OCI-LY7 (cell line): ENCODE results near the gene GET4. TPM values are rescaled to one million over a fixed set of nuclear protein-coding genes. Genes with fewer than 3 reads are reported as not detected.

Experiments
- BruUV-seq: library from RNA; stranded (reverse); fragments of 400-500 nt; replicated peaks from 2 replicates; lab custom pipeline; 2021; lab: Mats Ljungman, UMichigan
- CTCF ChIA-PET: fragments of 300-600 bp; sonication (Branson Sonifier 250); formaldehyde crosslinking; loops from one replicate; lab custom pipeline; 2022; ENCODE audit warnings: antibody characterized with exemption; ENCODE audit not compliant: unreplicated experiment; lab: Charles Lee
- POLR2A ChIA-PET: fragments of 300-600 bp; sonication (Branson Sonifier 250); formaldehyde crosslinking; loops from one replicate; lab custom pipeline; 2022; ENCODE audit warnings: antibody characterized with exemption; lab: Charles Lee
- DNase-seq: peaks from one replicate; pipeline ENCODE4 v3.0.0-alpha.2; 2015; ENCODE audit warnings: low spot score
- H2AFZ ChIP-seq: fragments of 200-600 bp; sonication (generic), shearing (Covaris generic); 2 replicates; pipeline ENCODE4 v1.6.1; 2014; ENCODE audit warnings: mild to moderate bottlenecking, antibody characterized with exemption, low read length, moderate library complexity
- H3K27ac ChIP-seq: fragments of 200-600 bp; sonication (generic); 2 replicates; pipeline ENCODE4 v1.5.1; 2014; ENCODE audit warnings: mixed run types, low read depth, mild to moderate bottlenecking, moderate library complexity, low read length, inconsistent platforms; ENCODE audit not compliant: poor library complexity, severe bottlenecking
- H3K36me3 ChIP-seq: fragments of 200-600 bp; sonication (generic); 2 replicates; pipeline ENCODE4 v1.6.1; 2014; ENCODE audit warnings: mild to moderate bottlenecking, antibody characterized with exemption, low read length, moderate library complexity, mixed read lengths; ENCODE audit not compliant: insufficient read depth
- H3K4me1 ChIP-seq: fragments of 200-600 bp; sonication (generic); 2 replicates; pipeline ENCODE4 v1.5.1; 2014; ENCODE audit warnings: mild to moderate bottlenecking, low read length; ENCODE audit not compliant: insufficient read depth, poor library complexity, severe bottlenecking
- H3K4me2 ChIP-seq: fragments of 200-600 bp; sonication (generic); 2 replicates; pipeline ENCODE4 v1.6.1; 2014; ENCODE audit warnings: mild to moderate bottlenecking, low read length
- H3K4me3 ChIP-seq: fragments of 200-600 bp; sonication (generic); 2 replicates; pipeline ENCODE4 v1.5.1; 2014; ENCODE audit warnings: mild to moderate bottlenecking, low read depth, low read length; ENCODE audit not compliant: poor library complexity, severe bottlenecking
- H3K79me2 ChIP-seq: fragments of 200-600 bp; sonication (generic); 2 replicates; pipeline ENCODE4 v1.6.1; 2016; ENCODE audit warnings: low read depth, mild to moderate bottlenecking, low read length, moderate library complexity, mixed read lengths; ENCODE audit not compliant: insufficient read depth
- H3K9me2 ChIP-seq: fragments of 200-600 bp; sonication (generic); 2 replicates; pipeline ENCODE4 v1.6.1; 2016; ENCODE audit warnings: mild to moderate bottlenecking, low read length, mixed read lengths; ENCODE audit not compliant: insufficient read depth
- H3K9me3 ChIP-seq: fragments of 200-600 bp; sonication (generic); 2 replicates; pipeline ENCODE4 v1.6.1; 2014; ENCODE audit warnings: mild to moderate bottlenecking, mixed run types, low read length, mixed read lengths
- H4K20me1 ChIP-seq: fragments of 200-600 bp; sonication (generic); 2 replicates; pipeline ENCODE4 v1.6.1; 2014; ENCODE audit warnings: mild to moderate bottlenecking, antibody characterized with exemption, low read length, moderate library complexity, mixed read lengths; ENCODE audit not compliant: insufficient read depth
- EZH2phosphoT487 ChIP-seq: fragments of 200-600 bp; sonication (generic); IDR thresholded peaks from 2 replicates; pipeline ENCODE4 v1.6.1; 2018; ENCODE audit warnings: low read depth, borderline replicate concordance, mild to moderate bottlenecking, mixed run types, antibody characterized with exemption, low read length, moderate library complexity, mixed read lengths
- intact Hi-C: fragments of 100-400 bp; cut with micrococcal nuclease; formaldehyde crosslinking; loops from one replicate; pipeline ENCODE4 v1.10.0; 2022; ENCODE audit not compliant: unreplicated experiment
- total RNA-seq, 2 experiments: library from RNA; depleted of rRNA in 1 of 2; stranded (reverse); fragments of >200 nt in 1 of 2; shearing (Covaris generic) in 1 of 2; gene quantifications; 2 replicates each; pipeline ENCODE4 v1.2.3, GENCODE V29; 2014 to 2022
- TF ChIP-seq, protein P1 (sequence below): fragments of 200-600 bp; sonication (generic); conservative IDR thresholded peaks from 2 replicates; pipeline ENCODE4 v1.5.1; 2014; ENCODE audit warnings: mild to moderate bottlenecking, antibody characterized with exemption, low read length, moderate library complexity, mixed read lengths

The GET4 gene
- total RNA-seq, 2 experiments from 2014 or later, result 46.3 to 54.5 TPM

DNA sequence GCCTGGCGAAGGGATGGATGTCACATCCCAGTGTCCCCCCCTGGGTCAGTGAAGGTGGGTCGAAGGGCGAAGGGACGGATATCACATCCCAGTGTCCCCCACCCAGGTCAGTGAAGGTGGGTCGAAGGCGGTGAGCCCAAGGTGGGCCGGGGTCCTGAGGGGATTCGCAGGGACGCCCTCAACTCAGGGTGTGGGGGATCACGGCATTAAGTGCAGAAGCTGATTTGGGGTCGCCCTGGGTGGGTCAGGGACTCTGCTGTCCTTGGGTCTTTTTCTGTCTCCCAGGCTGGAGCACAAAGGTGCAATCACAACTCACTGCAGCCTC is 56.3 kb downstream of the GET4 start:
- CTCF ChIA-PET, result no interaction called here
- Histone ChIP-seq H3K4me3 (no peak overlapping the region), H3K36me3 (no peaks in the 10 kb centered on the region), H3K27ac (no peak overlapping the region), H3K9me2 (no peaks in the 10 kb centered on the region), H3K79me2 (no peaks in the 10 kb centered on the region), H3K4me2 (no peak overlapping the region), H2AFZ (no peak overlapping the region), H3K9me3 (no peaks in the 10 kb centered on the region), H3K4me1 (no peaks in the 10 kb centered on the region), H4K20me1 (no peaks in the 10 kb centered on the region)
- intact Hi-C loops, result no loop called here
- BruUV-seq, result no TSS peak
- no peak for DNase-seq
- TF ChIP-seq, protein P1, sequence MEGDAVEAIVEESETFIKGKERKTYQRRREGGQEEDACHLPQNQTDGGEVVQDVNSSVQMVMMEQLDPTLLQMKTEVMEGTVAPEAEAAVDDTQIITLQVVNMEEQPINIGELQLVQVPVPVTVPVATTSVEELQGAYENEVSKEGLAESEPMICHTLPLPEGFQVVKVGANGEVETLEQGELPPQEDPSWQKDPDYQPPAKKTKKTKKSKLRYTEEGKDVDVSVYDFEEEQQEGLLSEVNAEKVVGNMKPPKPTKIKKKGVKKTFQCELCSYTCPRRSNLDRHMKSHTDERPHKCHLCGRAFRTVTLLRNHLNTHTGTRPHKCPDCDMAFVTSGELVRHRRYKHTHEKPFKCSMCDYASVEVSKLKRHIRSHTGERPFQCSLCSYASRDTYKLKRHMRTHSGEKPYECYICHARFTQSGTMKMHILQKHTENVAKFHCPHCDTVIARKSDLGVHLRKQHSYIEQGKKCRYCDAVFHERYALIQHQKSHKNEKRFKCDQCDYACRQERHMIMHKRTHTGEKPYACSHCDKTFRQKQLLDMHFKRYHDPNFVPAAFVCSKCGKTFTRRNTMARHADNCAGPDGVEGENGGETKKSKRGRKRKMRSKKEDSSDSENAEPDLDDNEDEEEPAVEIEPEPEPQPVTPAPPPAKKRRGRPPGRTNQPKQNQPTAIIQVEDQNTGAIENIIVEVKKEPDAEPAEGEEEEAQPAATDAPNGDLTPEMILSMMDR, result no peak
- no peak for TF ChIP-seq EZH2phosphoT487
- POLR2A ChIA-PET, result no interaction called here

DNA sequence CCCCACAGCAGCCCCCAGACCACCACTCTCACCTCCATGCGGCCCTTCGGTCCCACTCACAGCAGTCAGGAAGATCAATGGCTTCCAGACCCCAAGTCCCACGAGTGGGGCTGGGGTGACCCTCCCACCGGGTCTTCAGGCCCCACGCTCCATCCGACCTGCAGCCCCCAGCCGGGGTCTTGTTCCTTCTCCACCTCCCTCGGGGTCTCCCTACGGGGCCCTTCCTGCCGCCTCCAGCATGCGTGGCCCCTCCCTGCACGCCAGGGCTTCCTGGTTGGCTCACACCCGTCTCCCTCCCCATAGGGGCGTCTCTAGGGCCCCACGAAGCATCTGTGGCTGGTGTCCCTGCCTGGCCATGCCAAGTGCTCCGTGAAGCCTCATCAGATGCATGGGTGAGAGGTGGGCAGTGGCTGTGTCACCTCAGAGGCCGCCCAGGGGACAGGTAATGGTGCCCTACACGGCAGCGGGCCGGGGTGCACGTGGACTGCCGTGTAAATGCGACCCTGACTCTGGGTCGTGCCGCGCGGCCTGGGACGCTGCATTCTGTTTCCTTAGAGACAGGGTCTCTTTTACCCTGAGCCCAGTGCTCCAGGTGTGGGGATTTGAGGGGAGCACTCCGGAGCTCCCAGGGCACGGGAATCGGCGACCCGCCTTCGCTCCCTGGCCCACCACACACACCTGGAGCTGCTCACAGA is 58.3 kb downstream of the GET4 start:
- no peaks in the 10 kb centered on the region for H3K4me1 ChIP-seq
- POLR2A ChIA-PET, result no interaction called here
- no peak overlapping the region for H2AFZ ChIP-seq
- no peaks in the 10 kb centered on the region for H3K36me3 ChIP-seq
- intact Hi-C loops, result no loop called here
- no peak overlapping the region for H3K27ac ChIP-seq
- H3K4me2 ChIP-seq, result no peak overlapping the region
- CTCF ChIA-PET, result no interaction called here
- BruUV-seq, result no TSS peak
- H4K20me1 ChIP-seq, result no peaks in the 10 kb centered on the region
- H3K9me2 ChIP-seq, result no peaks in the 10 kb centered on the region
- no peaks in the 10 kb centered on the region for H3K9me3 ChIP-seq
- DNase-seq, result no peak
- H3K4me3 ChIP-seq, result no peak overlapping the region
- TF ChIP-seq EZH2phosphoT487, result no peak
- TF ChIP-seq, protein P1, result no peak
- no peaks in the 10 kb centered on the region for H3K79me2 ChIP-seq

DNA sequence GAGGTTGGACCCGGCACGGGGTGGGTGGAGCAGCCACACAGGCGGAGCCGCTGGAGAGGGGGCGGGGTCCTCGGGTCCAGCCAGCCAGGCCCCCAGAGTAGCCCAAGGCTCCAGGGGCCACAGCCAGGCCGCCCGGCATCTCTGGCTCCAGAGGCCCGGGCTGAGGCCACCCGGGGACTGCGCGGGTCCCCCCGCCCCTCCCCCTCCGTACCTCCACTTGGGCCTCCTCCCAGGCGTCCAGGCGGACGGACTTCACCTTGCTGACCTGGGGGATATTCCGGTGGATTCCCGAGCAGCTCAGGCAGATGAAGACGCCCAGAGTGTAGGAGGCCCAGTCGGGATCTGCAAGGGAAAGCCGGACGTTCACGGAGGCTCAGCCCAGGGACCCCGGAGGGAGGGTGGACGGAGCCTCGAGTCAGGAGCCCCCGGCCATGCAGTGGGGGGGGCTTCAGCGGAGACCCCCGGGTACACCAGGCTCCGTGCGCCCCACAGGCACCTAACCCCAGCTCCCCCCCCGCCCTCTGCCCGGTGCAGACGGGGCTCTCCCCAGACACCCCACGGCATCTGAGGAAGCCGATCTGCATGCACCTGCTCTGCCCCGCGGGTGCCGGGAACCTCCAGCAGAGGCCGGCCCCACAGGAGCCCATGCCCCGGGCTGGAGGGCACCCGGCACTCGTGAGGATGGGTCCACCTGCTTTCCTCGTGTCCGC is 59.0 kb downstream of the GET4 start:
- Histone ChIP-seq H3K4me2 (no peak overlapping the region), H3K9me3 (peaks cover 1% of the 10 kb centered on the region; the same call in 1 of the 2 replicates), H2AFZ (no peak overlapping the region), H3K36me3 (no peaks in the 10 kb centered on the region), H3K9me2 (no peaks in the 10 kb centered on the region), H4K20me1 (no peaks in the 10 kb centered on the region), H3K4me1 (no peaks in the 10 kb centered on the region), H3K79me2 (no peaks in the 10 kb centered on the region), H3K27ac (no peak overlapping the region), H3K4me3 (no peak overlapping the region)
- ChIA-PET POLR2A (no interaction called here), CTCF (no interaction called here)
- no TSS peak for BruUV-seq
- intact Hi-C loops, result no loop called here
- TF ChIP-seq EZH2phosphoT487, result no peak
- TF ChIP-seq, protein P1, result no peak
- DNase-seq, result no peak
